Activated CD4-positive, CD25-positive, alpha-beta regulatory T cell treated with anti-CD3 and anti-CD28 coated beads, Interleukin-2, amount 50 U/mL, for 72 hours (primary cell): ENCODE results near the gene CNGB1.
"Not testable (repeated sequence)": the region's sequence is repeated elsewhere in the genome, so short reads cannot be mapped to it uniquely, and the experiment has no call there.

Source experiments
- DNase-seq: peaks from one replicate; pipeline ENCODE4 v3.0.0; 2021

Gene CNGB1

GRCh38 chr16:57970970-57971369 lies at the start of gene CNGB1:
Gene CNGB1, minus strand, starts transcription at chr16:57971128. Its CDS starts 3,842 bp downstream, at chr16:57967286.
- DNase-seq, result no peak

DNA sequence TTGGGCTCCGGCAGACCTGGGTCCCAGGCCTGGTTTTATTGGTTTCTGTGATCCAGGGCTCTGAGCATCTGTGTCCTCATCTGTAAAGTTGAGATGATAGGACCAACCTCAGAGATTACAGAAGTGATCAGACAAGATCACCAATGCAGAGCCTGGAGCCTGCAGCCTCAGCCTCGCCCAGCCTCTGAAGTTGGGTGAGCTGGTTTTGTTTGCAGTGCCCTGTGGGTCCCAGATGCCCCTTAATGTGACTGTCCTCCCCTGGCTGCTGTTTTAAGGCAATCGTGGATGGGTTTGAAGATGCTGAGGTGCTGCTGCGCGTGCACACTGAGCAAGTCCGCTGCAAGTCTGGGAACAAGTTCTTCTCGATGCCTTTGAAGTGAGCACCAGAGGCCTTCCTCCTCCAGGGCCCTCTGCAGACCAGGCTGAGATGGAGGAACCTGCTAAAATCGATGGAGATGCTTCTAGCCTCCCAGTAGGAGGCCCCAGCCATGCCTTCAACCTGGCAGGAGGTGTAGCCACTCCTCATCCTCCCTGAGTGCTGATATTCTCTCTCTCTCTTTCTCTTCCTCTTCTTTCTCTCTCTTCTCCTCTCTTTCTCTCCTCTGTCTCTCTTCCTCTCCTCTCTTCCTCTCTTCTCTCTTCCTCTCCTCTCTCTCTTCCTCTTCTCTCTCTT lies 49.1 kb upstream of the CNGB1 start:
- DNase-seq, result no peak

DNA sequence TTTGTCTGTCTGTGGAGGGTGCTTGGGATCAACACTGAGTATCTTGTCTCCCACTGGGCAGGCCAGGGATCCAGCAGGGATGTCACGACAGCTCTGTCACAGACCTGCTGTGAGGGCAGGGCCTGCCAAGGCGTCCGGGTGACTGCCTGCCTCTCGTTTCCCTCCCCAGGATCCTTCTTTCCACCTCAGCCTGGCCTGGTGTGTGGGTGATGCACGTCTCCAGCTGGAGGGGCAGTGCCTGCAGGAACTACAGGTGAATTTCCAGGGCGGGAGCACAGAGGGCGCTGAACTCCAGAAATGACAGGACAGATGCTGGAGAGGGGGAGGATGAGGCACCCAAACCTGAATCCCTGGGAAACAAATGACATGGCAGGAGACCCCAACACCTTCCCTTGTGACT lies 47.9 kb upstream of the CNGB1 start:
- no peak for DNase-seq

GRCh38 chr16:58016840-58017446 lies 46.0 kb upstream of the CNGB1 start:
- DNase-seq, result no peak

DNA sequence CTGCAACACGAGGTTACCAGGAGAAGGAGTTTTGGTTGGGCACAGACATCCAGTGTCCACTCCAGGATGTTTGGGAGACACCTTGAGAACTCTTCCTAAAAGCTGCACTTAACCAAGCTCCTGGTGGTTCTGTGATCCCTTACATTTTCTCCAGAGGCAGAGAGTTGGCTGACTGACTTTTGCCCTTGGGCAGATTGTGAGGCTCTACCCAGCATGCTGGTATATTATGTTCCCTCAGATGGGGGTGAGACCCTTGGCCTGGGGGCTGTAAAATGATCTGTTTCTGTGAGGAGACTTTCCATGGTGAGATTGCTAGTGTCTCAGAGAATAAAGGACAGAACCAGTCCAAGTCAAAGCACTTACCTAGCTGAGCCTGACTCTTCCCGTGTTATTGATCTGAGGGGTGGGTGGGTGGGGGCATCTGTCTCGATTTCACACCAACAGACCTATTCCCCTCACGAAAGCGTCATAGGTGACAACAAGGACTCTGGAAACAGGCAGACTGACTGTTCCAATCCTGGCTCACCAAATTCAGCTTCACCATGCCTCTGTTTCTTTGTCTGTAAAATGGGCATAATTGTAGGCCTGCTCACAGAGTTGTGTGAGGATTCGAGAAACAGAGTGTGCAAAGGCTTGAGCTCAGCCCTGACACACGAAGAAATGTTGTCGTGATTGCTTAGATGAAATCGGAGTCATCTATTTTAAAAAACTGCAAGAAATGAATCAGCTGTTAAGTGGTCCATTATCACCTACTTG lies 42.5 kb upstream of the CNGB1 start:
- no peak for DNase-seq

DNA sequence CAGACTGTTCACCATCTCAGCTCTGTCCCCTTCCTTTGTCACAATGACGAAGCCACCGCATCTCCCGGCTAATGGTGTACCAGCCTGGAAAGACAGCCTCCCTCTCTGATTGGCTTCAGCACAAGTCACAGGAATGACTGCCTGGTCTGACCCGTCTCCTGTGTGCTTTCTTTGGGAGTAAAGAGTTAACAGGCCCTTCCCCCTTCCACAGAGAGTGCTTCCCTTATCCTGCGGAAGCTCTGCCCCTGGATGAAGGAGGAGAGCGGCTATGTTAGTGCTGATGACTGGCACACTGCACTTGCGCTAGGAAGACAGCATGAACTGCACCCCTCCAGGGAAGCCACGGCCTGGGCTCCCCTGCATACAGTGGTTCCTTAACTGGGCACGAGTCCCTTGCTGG lies 41.6 kb upstream of the CNGB1 start:
- no peak for DNase-seq

DNA sequence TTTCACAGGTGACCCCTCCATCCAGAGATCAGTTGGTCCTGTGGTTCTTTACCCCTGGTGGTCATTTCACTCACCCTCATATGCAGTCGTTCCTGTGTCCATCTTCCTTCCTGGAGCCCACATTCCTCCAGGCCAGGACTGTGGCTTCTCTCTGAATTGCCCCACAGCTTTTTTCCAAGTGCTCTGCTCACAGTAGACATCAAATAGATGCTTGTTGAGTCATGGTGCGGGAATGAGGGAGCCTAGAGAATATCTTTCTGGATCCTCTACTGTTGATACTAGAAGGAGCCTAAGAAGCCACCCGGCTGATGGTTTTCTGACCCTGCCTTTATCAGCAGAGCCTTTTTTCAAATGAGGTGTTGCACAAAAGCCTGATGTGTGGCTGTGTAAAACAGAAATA lies 40.7 kb upstream of the CNGB1 start:
- no peak for DNase-seq

DNA sequence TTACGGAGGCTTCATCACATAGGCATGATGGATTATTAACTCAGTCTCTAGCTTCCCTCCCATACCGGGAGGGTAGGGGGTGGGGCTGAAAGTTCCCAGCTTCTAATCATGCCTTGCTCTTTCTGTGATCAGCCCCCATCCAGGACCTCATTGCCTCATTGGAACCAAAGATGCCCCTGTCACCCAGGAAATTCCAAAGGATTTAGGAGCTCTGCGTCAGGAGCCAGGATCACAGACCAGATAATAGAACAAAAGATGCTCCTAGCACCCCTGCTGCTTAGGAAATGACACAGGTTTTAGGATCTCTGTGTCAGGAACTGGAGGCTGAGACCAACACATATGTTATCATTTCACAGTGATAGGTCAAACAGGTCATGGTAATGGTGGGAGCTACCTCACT lies 40.0 kb upstream of the CNGB1 start:
- DNase-seq, result no peak

DNA sequence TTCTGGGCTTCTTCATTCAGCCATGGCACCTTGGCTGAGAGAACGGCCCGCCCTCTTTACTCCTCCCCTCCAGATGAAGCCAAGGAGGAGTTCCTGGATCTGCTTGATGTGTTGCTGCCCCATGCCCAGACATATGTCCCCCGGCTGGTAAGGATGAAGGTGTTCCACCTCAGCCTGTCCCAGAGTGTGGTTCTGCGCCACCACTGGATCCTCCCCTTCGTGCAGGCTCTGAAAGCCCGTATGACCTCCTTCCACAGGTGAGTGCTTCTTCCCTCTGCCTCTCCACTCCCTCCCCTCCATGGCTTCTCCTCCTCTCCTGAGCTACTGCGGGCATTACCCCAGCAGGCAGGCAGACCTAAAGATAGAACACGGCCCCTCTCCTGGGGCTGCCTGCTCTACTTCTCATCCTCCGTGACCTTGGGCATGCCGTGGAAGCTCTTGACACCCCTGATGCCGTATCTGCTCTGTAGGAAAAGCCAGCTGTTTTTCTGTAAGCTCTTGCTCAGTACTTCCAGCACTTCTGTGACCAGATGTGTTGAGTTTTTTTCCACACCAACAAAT lies 39.0 kb upstream of the CNGB1 start:
- no peak for DNase-seq

DNA sequence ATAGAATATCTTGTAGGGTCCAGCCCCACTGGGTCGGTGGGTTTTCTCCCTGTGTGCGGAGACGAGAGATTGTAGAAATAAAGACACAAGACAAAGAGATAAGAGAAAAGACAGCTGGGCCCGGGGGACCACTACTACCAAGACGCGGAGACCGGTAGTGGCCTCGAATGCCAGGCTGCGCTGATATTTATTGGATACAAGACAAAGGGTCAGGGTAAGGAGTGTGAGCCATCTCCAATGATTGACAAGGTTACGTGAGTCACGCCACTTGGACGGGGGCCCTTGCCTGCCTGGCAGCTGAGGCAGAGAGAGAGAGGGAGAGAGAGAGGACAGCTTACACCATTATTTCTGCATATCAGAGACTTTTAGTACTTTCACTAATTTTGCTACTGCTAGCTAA lies 33.8 kb upstream of the CNGB1 start:
- DNase-seq, result not testable (repeated sequence)

- no peak for DNase-seq
Observed at GRCh38 chr16:58002936-58003335, 32.0 kb upstream of the CNGB1 start.

- DNase-seq, result no peak
Observed at GRCh38 chr16:58002416-58002800, 31.5 kb upstream of the CNGB1 start.

DNA sequence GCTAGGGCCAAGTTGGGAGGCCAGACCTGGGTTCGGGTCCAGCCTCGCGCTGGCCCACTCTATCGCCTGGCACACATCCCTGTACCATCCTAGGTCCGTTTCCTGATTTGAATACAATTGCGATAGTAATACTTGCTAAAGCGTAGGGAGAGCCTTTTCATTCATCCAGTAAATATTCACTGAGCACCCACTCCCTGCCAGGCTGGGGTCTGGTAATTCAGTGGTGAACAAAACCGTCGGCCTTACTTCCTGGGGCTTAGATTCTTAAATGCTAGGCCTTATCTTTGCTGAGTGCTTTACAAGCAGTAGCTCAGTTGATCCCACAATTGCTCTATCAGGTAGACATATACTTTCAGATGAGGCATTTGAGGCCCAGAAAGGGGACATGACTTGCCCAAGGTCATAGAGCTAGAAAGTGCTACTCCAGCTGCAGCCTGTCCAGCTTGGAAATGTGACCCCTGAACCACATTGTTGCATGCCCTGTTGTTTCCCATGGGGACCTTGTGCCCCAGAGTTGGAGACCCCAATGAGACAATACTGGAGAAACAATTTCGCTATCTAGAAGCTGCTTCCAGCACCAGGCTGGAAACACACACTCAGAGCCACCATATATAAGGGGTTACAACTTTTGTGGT lies 31.0 kb upstream of the CNGB1 start:
- DNase-seq, result no peak

DNA sequence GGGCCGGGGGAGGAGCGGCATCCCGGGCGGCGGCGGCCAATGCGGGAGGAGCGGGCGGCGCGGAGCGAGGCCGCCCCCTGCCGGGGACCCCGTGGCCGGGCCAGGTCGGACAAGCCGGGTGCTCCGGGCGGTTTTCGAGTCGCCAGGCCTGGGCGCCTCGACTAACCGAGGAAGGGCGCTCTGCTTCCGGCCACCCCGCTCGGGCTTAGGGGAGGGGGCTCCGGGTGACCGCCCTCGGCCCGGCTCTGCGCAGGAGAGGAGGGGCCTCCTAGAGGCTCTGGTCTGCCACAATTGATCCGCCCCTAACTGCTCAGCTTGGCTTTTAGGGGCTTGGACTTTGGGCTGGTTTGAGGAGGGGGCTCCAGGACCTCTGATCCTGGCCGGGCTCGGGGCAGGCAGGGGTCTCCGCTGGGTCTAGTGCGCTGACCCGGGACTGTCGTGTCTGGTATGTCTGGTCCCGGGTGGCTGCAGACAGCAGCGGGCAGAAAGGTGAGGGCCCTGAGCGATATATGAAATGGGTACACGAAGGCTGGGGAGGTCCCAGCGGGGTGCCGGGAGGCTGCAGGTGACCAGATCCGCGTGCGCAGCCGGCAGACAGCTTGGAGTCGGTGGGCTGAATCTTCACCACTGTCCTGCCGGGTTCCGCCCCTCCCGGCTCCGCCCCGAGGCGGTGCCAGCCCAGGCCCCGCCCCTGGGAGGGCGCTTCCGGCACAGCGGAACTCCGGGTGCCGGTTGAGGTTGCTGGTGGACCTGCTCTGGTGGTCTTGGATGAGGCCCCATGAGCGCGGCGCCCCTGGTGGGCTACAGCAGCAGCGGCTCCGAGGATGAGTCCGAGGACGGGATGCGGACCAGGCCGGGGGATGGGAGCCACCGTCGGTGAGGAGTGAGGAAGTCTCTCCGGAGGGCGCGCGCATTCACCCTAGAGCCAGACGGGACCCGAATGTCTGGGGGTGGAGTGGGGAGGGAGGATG lies 30.1 kb upstream of the CNGB1 start, which contains the start of gene USB1:
Gene USB1, plus strand, starts transcription at position 702 of the 971 bp plus-strand sequence. Its CDS starts 77 bp downstream, at position 779.
- DNase-seq, result peak; percentile 88

DNA sequence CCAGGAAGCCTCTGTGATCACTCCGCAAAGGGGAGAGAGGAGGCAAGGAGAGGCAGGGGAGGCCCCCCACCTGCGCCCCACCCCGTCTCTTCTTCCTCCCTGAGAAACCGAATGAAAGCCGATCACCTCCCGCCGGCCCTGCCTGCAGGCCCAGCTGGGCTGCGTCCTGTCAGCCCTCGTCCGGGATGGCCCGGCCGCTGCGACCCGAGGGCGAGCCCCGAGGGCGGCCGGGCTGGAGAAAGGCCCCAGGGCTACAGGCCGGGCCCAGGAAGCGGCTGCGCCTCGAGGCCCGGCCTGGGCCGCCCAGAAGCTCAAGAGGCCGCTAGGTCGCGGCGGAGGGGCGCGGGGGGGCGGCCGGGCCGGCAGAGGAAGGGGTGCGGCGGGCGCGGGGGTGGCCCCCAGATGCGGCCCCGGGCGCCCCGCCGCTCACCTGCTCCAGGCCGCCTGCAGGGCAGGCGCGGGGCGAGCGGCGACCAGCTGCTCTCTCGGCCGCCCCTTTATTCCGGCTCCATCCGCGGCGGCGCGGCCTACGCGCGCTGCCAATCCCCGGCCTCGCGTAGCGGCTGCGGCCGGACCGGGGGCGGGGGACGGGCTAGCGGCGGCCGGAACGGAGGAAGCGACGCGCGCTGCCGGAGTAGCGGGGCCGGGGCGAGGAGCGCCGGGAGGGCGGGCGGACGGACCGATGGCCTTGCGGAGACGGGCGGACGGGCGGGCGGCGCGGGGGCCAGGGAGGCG lies 29.2 kb upstream of the CNGB1 start, which contains the start of gene ZNF319:
Gene ZNF319, minus strand, starts transcription at position 702 of the 735 bp plus-strand sequence. CDS start 2,407 bp downstream, outside the sequence.
- peak; percentile 46 for DNase-seq

DNA sequence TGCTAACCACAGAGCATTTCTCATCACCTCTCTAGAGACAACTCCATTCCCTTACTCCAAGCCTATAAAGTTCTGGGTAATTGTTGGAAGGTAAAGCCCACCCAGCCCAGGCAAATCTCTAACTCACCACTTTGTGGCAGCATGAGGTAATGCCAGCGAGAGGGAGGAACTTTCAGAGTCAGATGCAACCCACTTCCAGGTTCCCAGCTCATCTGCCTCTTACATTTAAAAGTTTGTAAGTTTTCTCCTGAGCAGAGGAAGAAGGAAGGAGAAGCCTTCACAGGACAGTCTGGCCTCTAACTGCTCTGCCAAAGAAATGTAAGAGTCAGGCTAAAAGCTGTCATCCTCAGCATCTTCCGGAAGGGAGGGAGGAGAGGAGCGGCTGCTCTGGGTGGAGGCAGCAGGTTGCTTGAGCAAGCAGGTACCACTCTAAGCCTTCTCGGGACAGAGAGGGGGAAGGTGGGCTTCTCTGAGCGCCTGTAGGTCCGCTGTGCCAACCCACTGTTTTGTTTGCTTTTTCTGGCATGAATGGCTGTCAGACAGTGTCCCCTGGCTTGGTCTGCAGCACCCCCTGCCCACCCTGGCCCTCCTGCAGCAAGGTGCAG lies 28.5 kb upstream of the CNGB1 start:
- DNase-seq, result no peak

- no peak for DNase-seq
Observed at GRCh38 chr16:57998992-57999365, 28.1 kb upstream of the CNGB1 start.

- DNase-seq, result no peak
Observed at GRCh38 chr16:57998486-57998885, 27.6 kb upstream of the CNGB1 start.

DNA sequence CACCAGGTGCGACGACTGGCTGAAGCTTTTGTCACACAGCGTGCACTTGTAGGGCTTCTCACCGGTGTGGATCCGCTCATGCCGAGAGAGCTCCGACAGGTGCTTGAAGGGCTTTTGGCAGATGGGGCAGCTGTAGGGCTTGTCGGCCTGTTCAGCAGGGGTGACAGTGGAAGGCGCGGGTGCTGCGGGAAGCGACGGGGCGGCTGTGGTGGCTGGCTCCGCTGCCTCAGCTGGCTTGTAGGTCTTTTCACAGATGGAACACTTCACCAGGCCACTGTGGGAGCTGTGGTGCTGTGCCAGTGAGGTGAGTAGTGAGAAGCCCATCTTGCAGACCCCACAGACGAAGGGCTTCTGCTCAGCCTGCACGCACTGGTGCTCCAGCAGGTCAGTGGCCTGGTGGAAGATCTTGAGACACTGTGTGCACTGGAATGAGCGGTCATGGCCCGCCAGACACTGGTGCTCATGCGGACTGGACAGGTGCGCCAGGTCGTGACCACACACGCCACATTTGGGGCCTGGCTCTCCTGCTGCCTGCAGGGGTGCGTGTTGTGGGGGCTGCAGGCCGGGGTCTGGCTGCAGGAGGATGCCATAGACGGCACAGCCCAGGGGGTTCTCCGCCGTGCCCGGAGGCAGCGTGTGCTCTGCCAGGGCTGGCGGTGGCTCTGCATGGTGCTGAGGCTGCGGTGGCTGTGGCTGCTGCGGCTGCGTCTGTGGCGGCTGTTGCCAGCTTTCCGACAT lies 26.8 kb upstream of the CNGB1 start:
- DNase-seq, result no peak

- no peak for DNase-seq
Observed at GRCh38 chr16:57997176-57997527, 26.2 kb upstream of the CNGB1 start.
